Mucosa of descending colon (tissue), 3 donors: ENCODE results near the gene ADIPOQ. TPM values are rescaled to one million over a fixed set of nuclear protein-coding genes. Genes with fewer than 3 reads are reported as not detected.
"Not testable (repeated sequence)": the region's sequence is repeated elsewhere in the genome, so short reads cannot be mapped to it uniquely, and the experiment has no call there.

Experiments
- ATAC-seq: fragments of 200-7000 bp; cut with Tn5 transposase; one replicate; pipeline ENCODE4 v1.9.1; 2020; ENCODE audit warnings: mild to moderate bottlenecking, moderate library complexity
- DNase-seq, 3 donors: peaks; one replicate each; pipeline ENCODE4 v3.0.0-alpha.2; 2020
- H3K36me3 ChIP-seq: fragments of 200-600 bp; one replicate; pipeline ENCODE4 v1.8.0; 2021; ENCODE audit warnings: low read depth, mild to moderate bottlenecking
- H3K4me1 ChIP-seq: fragments of 200-600 bp; one replicate; pipeline ENCODE4 v1.8.0; 2021; ENCODE audit warnings: low read depth, mild to moderate bottlenecking
- H3K4me3 ChIP-seq: fragments of 200-600 bp; one replicate; pipeline ENCODE4 v1.8.0; 2021; ENCODE audit warnings: mild to moderate bottlenecking
- H3K9me3 ChIP-seq: fragments of 200-600 bp; one replicate; pipeline ENCODE4 v1.8.0; 2021; ENCODE audit warnings: mild to moderate bottlenecking
- intact Hi-C, 2 donors: fragments of 100-400 bp; cut with DNase I in 1 of 2; cut with micrococcal nuclease in 1 of 2; formaldehyde crosslinking; loops; one replicate each; pipeline versions ENCODE4 v1.11.0 to v1.11.1; 2022; cut with DNase I, micrococcal nuclease
- total RNA-seq, 3 donors: library from RNA; stranded (reverse); fragmentation: NEBNext Ultra II Directional in 2 of 3; extraction: Animal tissue kit (Norgen Biotek cat#: 25700) in 2 of 3; gene quantifications; one replicate each; pipeline versions ENCODE4 v1.2.1 to v1.2.4, GENCODE V29; 2021 to 2023
- TF ChIP-seq, protein P1 (sequence below): fragments of 200-600 bp; IDR thresholded peaks from one replicate; pipeline ENCODE4 v1.8.0; 2022; ENCODE audit warnings: antibody characterized with exemption, mild to moderate bottlenecking
- donor health status: DM: no; HTN: no; CAD: no; lungs with moderate emphysema.
- donor health status: DM: no; HTN: no; CAD: no.
- donor health status: DM: no; HTN: yes; CAD: no.

Gene ADIPOQ
- total RNA-seq, 3 donors from 2014 or later = 0.12 to 4.7 (median 1.3) TPM

DNA sequence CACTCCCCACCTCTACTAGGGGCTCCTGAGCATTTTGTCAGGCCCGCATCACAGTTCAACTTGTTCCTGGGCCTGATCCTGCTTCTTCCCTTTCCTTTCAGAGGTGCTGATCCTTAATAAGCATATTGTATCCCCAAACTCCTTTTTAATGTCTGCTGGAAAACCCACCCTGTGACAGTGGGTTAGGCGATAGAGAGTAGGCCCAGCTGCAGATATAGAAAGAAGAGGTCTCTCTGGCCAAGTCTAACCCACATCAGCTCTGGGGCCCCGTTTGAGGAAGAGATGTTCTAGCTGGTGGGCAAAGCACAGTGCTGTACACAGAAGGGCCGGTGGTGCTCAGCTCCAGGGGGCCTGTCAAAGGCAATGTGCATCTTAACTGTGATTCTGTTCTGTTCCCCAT, 53.5 kb downstream of the ADIPOQ start:
- TF ChIP-seq, protein P1, sequence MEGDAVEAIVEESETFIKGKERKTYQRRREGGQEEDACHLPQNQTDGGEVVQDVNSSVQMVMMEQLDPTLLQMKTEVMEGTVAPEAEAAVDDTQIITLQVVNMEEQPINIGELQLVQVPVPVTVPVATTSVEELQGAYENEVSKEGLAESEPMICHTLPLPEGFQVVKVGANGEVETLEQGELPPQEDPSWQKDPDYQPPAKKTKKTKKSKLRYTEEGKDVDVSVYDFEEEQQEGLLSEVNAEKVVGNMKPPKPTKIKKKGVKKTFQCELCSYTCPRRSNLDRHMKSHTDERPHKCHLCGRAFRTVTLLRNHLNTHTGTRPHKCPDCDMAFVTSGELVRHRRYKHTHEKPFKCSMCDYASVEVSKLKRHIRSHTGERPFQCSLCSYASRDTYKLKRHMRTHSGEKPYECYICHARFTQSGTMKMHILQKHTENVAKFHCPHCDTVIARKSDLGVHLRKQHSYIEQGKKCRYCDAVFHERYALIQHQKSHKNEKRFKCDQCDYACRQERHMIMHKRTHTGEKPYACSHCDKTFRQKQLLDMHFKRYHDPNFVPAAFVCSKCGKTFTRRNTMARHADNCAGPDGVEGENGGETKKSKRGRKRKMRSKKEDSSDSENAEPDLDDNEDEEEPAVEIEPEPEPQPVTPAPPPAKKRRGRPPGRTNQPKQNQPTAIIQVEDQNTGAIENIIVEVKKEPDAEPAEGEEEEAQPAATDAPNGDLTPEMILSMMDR = no peak
- intact Hi-C loops = no loop called here
- Histone ChIP-seq H3K4me3 (no peak overlapping the region), H3K4me1 (no peaks in the 10 kb centered on the region), H3K9me3 (no peaks in the 10 kb centered on the region), H3K36me3 (no peaks in the 10 kb centered on the region)
- DNase-seq (no peak), ATAC-seq (no peak)

DNA sequence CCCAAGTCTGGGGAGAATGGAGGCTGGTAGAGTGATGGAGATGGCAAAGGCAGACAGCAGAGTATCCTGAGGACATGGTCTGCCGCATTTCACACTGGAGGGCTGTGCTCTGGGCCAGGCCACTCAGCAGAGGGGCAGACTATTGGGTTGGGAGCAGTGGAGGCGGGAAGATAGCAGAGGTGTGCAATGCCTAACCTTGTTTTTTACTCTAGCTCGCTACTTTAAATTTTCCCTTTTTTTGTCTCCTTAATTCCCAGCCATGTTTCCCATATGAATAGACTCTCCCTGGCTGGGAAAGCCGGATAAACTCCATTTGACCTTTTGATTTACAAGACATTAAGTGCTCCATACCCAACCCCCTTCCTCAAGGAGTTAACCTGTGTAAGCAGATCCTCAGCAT, 54.4 kb downstream of the ADIPOQ start:
- Histone ChIP-seq H3K4me1 (no peaks in the 10 kb centered on the region), H3K36me3 (no peaks in the 10 kb centered on the region), H3K4me3 (no peak overlapping the region), H3K9me3 (no peaks in the 10 kb centered on the region)
- TF ChIP-seq, protein P1 = no peak
- DNase-seq (no peak), ATAC-seq (no peak)
- intact Hi-C loops = no loop called here

DNA sequence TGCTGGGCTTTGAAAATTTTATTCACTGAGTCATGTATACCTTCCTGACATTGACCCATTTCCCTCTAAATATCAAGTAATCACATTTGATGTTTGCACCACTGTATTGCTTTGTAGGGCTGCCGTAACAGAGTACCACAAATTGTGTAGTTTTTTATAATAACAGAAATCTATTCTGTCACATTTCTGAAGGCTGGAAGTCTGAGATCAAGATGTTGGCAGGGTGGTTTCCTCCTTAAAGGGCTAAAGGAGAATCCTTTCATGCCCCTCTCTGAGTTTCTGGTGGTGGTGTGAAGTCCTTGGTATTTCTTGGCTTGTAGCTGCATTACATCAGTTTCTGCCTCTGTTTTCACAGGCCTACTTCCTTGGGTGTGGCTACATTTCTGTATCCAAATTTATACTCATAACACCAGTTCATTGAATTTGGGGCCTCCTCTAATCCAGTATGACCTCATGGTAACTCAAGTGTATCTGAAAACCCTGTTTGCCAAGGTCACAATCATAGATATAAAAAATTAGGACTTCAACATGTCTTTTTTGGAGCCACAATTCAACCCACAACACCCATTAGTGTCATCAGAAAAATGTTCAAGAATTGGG, 58.7 kb downstream of the ADIPOQ start:
- H3K4me1 ChIP-seq = no peaks in the 10 kb centered on the region
- no peaks in the 10 kb centered on the region for H3K36me3 ChIP-seq
- intact Hi-C loops = no loop called here
- TF ChIP-seq, protein P1 = no peak
- ATAC-seq (no peak), DNase-seq (no peak)
- no peak overlapping the region for H3K4me3 ChIP-seq
- H3K9me3 ChIP-seq = no peaks in the 10 kb centered on the region

DNA sequence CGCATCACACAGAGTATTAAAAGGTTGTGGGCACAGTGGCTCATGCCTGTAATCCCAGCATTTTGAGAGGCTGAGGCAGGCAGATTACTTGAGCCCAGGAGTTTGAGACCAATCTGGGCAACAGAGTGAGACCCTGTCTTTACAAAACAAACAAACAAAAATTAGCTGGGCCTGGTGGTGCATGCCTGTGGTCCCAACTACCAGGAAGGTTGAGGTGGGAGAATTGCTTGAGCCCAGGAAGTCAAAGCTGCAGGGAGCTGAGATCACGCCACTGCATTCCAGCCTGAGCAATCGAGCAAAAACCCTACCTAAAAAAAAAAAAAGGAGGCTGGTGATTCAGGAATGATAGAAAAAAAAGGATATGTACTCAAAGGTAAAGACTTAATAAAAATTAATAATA, 59.6 kb downstream of the ADIPOQ start:
- Histone ChIP-seq H3K36me3 (no peaks in the 10 kb centered on the region), H3K4me3 (no peak overlapping the region), H3K9me3 (no peaks in the 10 kb centered on the region), H3K4me1 (no peaks in the 10 kb centered on the region)
- no peak for ATAC-seq
- intact Hi-C loops = no loop called here
- no peak for DNase-seq
- TF ChIP-seq, protein P1 = no peak

DNA sequence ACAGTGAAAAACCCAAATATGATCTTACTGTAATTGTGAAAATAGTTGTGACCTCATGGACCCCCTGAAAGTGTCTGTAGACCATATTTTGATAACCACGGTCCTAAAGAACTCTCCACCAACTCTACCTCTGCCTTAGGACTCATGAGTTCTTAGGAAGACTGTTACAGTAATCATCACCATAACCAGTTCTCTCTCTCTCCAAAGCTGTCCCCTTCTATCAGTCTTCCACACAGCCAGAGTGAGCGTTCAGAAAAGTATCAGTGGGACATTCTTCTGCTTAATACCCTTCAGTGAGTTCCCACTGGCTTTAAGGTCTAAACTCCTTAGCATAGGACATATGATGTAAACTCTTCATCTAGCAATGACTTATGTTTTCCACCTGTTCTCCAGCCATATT, 60.2 kb downstream of the ADIPOQ start:
- Histone ChIP-seq H3K4me1 (no peaks in the 10 kb centered on the region), H3K4me3 (no peak overlapping the region), H3K36me3 (no peaks in the 10 kb centered on the region), H3K9me3 (no peaks in the 10 kb centered on the region)
- TF ChIP-seq, protein P1 = no peak
- DNase-seq (no peak), ATAC-seq (no peak)
- intact Hi-C loops = no loop called here

DNA sequence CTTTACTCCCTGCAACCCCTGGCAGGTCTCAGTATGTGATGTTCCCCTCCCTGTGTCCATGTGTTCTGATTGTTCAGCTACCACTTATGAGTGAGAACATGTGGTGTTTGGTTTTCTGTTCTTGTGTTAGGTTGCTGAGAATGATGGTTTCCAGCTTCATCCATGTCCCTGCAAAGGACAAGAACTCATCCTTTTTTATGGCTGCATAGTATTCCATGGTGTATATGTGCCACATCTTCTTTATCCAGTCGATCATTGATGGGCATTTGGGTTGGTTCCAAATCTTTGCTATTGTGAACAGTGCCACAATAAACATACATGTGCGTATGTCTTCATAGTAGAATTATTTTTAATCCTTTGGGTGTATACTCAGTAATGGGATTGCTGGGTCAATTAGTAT, 61.2 kb downstream of the ADIPOQ start:
- ATAC-seq, DNase-seq, H3K4me1 ChIP-seq, H3K9me3 ChIP-seq, intact Hi-C loops, H3K4me3 ChIP-seq, H3K36me3 ChIP-seq: not testable (repeated sequence)

DNA sequence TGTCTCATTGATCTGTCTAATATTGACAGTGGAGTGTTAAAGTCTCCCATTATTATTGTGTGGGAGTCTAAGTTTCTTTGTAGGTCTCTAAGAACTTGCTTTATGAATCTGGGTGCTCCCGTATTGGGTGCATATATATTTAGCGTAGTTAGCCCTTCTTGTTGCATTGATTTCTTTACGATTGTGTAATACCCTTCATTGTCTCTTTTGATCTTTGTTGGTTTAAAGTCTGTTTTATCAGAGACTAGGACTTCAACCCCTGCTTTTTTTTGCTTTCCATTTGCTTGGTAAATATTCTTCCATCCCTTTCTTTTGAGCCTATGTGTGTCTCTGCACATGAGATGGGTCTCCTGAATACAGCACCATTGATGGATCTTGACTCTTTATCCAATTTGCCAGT, 64.6 kb downstream of the ADIPOQ start:
- ATAC-seq, intact Hi-C loops, H3K4me1 ChIP-seq, H3K36me3 ChIP-seq, H3K4me3 ChIP-seq, H3K9me3 ChIP-seq, DNase-seq: not testable (repeated sequence)
